ENCODE results near the gene WDFY3.

The WDFY3 gene

GRCh38 chr4:84652478-84652877 is 314.0 kb downstream of the WDFY3 start:
- DNase-seq = no peak

DNA sequence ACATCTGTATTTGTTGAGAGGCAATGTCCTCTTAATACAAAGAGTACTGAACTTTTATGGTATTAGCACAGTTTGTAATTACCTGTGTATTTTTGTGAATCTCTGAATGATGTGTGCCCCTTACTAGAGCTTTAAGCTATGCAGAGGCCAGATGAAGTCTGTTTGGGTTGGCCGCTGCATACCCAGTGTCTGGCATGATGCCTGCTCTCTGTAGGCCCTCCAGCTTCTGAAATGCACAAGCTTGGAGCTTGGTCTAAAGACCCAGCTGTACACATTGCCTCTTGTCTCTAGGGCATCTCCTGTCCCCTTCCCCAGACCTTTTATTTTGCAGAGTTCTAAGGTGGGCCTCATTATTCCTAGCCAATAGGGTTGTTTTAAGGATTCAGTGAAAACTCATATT is 315.0 kb downstream of the WDFY3 start:
- DNase-seq = no peak

- no peak for DNase-seq
Observed at GRCh38 chr4:84648863-84649647, 317.4 kb downstream of the WDFY3 start.

DNA sequence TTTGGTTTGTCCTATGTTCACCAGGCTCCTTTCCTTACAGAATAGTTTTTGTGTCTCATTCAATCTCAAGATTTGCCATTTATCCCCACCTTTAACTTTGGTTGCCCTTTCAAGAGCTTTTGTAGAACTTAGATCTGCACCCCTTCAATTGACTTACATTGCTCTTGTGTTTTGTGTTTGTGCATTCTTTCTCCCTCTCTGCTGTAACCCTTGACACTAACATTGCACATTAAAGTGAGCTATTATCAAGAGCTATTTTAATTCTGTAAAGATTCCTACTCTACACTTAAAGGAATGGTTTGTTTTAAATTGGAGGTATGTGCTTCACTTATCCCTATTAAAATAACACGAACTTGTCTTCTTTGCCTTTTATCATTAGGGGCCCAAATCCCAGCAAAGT is 318.3 kb downstream of the WDFY3 start:
- no peak for DNase-seq

DNA sequence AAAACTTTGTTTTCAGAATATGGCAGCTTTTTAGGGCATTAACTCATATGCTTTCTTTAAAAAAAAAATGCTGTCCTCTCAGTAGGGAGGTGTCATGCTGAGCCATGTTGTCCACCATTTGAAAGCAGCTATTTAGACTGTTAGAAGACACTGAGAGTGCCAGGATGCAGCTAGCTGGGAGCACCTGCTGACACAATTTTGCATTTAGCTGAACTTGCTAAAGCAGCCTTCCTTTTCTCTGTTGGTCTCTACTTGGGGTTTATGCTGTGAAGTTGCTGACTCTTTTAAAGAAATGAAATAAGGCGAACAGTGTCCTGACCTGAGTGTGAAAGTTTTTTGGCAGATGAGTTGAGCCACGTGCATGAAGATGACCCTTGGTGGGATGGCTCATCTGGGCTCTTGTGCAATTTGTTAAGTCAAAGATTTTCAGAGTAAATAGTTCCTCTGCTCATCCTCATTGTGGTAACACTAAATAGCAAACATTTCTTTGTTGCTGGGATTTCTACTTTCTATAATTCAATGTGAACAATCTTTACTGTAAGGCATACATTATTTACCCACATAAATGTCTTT is 319.1 kb downstream of the WDFY3 start:
- no peak for DNase-seq

GRCh38 chr4:84644087-84644486 is 322.4 kb downstream of the WDFY3 start:
- DNase-seq = no peak

- DNase-seq = no peak
Observed at GRCh38 chr4:84639145-84639544, 327.3 kb downstream of the WDFY3 start.

DNA sequence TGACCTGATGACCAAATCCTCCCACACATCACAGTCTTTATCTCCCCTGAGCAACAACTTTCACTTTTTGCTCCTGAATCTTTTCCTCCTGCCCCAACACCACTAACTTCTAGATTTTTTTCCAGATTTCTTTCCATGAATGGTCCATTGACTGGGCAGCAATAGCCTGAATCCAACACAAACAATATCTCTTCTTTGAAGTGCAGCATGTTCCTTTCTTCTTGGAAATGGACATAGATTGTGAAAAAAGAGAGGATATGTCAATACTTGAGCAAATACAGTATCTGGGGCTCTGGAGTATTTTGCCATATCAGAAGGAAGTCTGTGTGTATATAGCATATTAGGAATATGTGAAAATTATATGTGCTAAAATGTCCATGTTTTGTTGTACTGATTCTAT is 328.4 kb downstream of the WDFY3 start:
- no peak for DNase-seq

- no peak for DNase-seq
Observed at GRCh38 chr4:84634961-84635360, 331.5 kb downstream of the WDFY3 start.

DNA sequence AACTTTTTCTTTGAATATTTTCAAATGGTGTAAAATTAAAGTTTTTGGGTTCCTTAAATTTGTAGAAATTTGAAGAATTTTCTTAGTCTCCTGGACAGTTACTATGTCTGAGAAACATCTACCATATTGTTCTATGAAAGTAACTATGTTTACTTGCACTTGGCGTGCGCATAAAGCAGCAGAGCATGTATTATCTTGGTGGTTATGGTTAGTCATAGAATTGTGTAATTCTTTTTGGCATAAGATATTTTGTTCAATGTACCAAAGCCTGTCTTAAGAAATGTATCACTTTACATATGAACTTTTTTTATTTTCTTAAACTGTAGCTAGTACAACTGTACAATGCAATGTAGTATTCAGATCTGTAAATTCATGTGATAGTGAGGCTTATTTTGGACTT is 334.4 kb downstream of the WDFY3 start:
- DNase-seq = no peak

- no peak for DNase-seq
Observed at GRCh38 chr4:84631573-84631972, 334.9 kb downstream of the WDFY3 start.

DNA sequence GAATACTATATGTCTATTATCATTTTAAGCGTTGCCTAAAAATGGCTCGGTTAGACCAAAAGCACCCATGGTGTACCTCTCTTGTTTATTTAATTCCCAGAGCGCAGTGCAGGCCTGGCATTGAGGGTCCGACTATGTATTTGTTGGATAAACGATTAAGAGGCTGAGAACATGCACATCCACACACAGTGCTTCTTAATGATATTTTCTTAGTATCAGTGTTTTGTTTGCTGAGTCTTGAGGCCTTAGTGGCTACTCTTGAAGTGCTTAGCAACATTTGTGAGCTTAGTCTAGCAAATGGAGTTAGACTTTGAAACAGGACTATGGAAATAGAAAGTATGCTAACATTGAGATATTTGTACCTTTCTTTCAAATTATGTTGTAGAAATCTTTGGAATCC is 339.8 kb downstream of the WDFY3 start:
- no peak for DNase-seq

GRCh38 chr4:84623661-84624060 is 342.8 kb downstream of the WDFY3 start:
- no peak for DNase-seq

- no peak for DNase-seq
Observed at GRCh38 chr4:84622959-84623358, 343.5 kb downstream of the WDFY3 start.
